SU-DHL-6 (cell line): ENCODE data around the gene EN2.

Experiments used
- H2AFZ ChIP-seq: fragments of 200-600 bp; sonication (generic); 2 replicates; pipeline ENCODE4 v1.6.1; 2014; ENCODE audit warnings: low read depth, mild to moderate bottlenecking, moderate library complexity, mixed read lengths, antibody characterized with exemption, low read length; ENCODE audit not compliant: severe bottlenecking
- H3F3A ChIP-seq: fragments of 200-600 bp; shearing (Covaris generic); 2 replicates; pipeline ENCODE4 v1.6.0; 2016; ENCODE audit warnings: antibody characterized with exemption, mild to moderate bottlenecking; ENCODE audit not compliant: insufficient read depth
- H3K27ac ChIP-seq: fragments of 200-600 bp; sonication (generic); 2 replicates; pipeline ENCODE4 v1.5.1; 2016; ENCODE audit warnings: low read depth, mild to moderate bottlenecking, low read length, moderate library complexity, mixed read lengths
- H3K27me3 ChIP-seq: fragments of 200-600 bp; sonication (generic), shearing (Covaris generic); 2 replicates; pipeline ENCODE4 v1.6.0; 2014; ENCODE audit warnings: mild to moderate bottlenecking, low read length
- H3K36me3 ChIP-seq: fragments of 200-600 bp; sonication (generic); 2 replicates; pipeline ENCODE4 v1.6.1; 2014; ENCODE audit warnings: mild to moderate bottlenecking, low read length, mixed read lengths
- H3K4me2 ChIP-seq: fragments of 300-600, 200-600 bp; shearing (Covaris generic), sonication (generic); 2 replicates; pipeline ENCODE4 v1.6.0; 2014; ENCODE audit warnings: low read length, low read depth, mild to moderate bottlenecking; ENCODE audit not compliant: poor library complexity, severe bottlenecking
- H3K4me3 ChIP-seq: fragments of 200-600 bp; sonication (generic); 2 replicates; pipeline ENCODE4 v1.5.1; 2014; ENCODE audit warnings: antibody characterized with exemption, low read length, mild to moderate bottlenecking, mixed read lengths; ENCODE audit not compliant: insufficient read depth, poor library complexity, severe bottlenecking
- H3K79me2 ChIP-seq: fragments of 200-600 bp; sonication (generic); 2 replicates; pipeline ENCODE4 v1.6.1; 2014; ENCODE audit warnings: mild to moderate bottlenecking, low read length, moderate library complexity; ENCODE audit not compliant: insufficient read depth
- H3K9ac ChIP-seq: fragments of 200-600 bp; sonication (generic); 2 replicates; pipeline ENCODE4 v1.7.0; 2014; ENCODE audit warnings: mild to moderate bottlenecking, low read length
- H3K9me2 ChIP-seq: fragments of 200-600 bp; sonication (generic); replicated peaks from 2 replicates; pipeline ENCODE4 v1.6.1; 2014; ENCODE audit warnings: low read length; ENCODE audit not compliant: insufficient read depth
- H3K9me3 ChIP-seq: fragments of 200-600 bp; sonication (generic); 2 replicates; pipeline ENCODE4 v1.6.1; 2014; ENCODE audit warnings: low read length, mixed read lengths; ENCODE audit not compliant: insufficient read depth
- H4K20me1 ChIP-seq: fragments of 200-600 bp; sonication (generic); 2 replicates; pipeline ENCODE4 v1.6.1; 2014; ENCODE audit warnings: low read depth, mild to moderate bottlenecking, antibody characterized with exemption, low read length, moderate library complexity, mixed read lengths
- EZH2phosphoT487 ChIP-seq: fragments of 200-600 bp; sonication (generic), shearing (Covaris generic); conservative IDR thresholded peaks from 2 replicates; pipeline ENCODE4 v1.6.1; 2018; ENCODE audit warnings: mild to moderate bottlenecking, antibody characterized with exemption, low read length, moderate library complexity, mixed read lengths
- TF ChIP-seq, protein P1 (sequence below): fragments of 200-600 bp; sonication (generic); IDR thresholded peaks from one replicate; pipeline ENCODE4 v1.5.1; 2017; ENCODE audit warnings: antibody characterized with exemption, mild to moderate bottlenecking, low read length, moderate library complexity; ENCODE audit not compliant: insufficient read depth, poor library complexity, severe bottlenecking

Gene EN2

GRCh38 chr7:155462163-155462735 is 4.3 kb downstream of the EN2 start:
- Histone ChIP-seq H3K36me3 (no peaks in the 10 kb centered on the region), H3K27me3 (no peaks in the 10 kb centered on the region), H3K4me3 (no peak overlapping the region), H3F3A (no peaks in the 10 kb centered on the region), H3K4me2 (no peak overlapping the region), H3K9me3 (no peaks in the 10 kb centered on the region), H2AFZ (no peak overlapping the region), H3K9me2 (no peaks in the 10 kb centered on the region), H3K27ac (no peak overlapping the region), H3K79me2 (no peaks in the 10 kb centered on the region), H4K20me1 (no peaks in the 10 kb centered on the region), H3K9ac (no peak overlapping the region)
- TF ChIP-seq, protein P1, sequence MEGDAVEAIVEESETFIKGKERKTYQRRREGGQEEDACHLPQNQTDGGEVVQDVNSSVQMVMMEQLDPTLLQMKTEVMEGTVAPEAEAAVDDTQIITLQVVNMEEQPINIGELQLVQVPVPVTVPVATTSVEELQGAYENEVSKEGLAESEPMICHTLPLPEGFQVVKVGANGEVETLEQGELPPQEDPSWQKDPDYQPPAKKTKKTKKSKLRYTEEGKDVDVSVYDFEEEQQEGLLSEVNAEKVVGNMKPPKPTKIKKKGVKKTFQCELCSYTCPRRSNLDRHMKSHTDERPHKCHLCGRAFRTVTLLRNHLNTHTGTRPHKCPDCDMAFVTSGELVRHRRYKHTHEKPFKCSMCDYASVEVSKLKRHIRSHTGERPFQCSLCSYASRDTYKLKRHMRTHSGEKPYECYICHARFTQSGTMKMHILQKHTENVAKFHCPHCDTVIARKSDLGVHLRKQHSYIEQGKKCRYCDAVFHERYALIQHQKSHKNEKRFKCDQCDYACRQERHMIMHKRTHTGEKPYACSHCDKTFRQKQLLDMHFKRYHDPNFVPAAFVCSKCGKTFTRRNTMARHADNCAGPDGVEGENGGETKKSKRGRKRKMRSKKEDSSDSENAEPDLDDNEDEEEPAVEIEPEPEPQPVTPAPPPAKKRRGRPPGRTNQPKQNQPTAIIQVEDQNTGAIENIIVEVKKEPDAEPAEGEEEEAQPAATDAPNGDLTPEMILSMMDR = no peak
- no peak for TF ChIP-seq EZH2phosphoT487

DNA sequence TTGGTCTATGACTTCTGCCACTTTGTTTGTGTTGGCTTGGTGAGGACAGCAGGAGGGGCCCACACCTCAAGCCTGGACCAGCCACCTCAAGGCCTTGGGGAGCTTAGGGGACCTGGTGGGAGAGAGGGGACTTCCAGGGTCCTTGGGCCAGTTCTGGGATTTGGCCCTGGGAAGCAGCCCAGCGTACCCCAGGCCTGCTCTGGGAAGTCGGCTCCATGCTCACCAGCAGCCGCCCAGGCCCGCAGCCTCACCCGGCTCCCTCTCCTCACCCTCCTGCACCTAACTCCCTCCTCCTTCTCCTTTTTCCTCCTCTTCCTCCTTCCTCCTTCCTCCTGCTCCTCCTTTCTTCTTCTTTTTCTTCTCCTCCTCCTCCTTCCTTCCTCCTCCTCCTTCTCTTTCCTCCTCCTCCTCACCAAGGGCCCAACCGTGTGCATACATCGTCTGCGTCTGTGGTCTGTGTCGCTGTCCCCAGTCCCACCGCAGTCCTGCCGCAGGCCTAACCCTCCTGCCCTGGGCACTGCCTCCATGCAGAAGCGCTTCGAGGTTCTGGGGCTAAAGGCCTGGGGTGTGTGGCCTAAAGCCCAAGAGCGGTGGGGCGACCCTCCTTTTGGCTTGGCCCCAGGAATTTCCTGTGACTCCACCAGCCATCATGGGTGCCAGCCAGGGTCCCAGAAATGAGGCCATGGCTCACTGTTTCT is 5.3 kb downstream of the EN2 start:
- Histone ChIP-seq H3K79me2 (no peaks in the 10 kb centered on the region), H4K20me1 (no peaks in the 10 kb centered on the region), H3K4me2 (no peak overlapping the region), H3K9ac (no peak overlapping the region), H2AFZ (no peak overlapping the region), H3K27me3 (no peaks in the 10 kb centered on the region), H3K4me3 (no peak overlapping the region), H3K27ac (no peak overlapping the region), H3K36me3 (no peaks in the 10 kb centered on the region), H3K9me2 (no peaks in the 10 kb centered on the region), H3K9me3 (no peaks in the 10 kb centered on the region), H3F3A (no peaks in the 10 kb centered on the region)
- no peak for TF ChIP-seq EZH2phosphoT487
- TF ChIP-seq, protein P1 = no peak

DNA sequence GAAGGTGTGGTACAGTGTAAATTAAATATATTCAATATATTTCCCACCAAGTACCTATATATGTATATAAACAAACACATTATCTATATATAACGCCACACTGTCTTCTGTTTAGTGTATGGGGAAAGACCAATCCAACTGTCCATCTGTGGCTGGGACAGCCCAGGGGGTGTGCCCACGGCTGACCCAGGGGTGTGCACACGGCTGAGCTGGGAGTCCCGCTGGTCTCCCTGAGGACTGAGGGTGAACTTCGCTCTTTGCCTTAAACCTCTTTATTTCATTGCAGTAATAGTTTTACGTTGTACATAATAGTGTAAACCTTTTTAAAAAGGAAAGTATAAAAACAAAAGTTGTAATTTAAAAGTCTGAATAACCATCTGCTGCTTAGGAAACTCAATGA is 6.3 kb downstream of the EN2 start:
- Histone ChIP-seq H3K27me3 (no peaks in the 10 kb centered on the region), H3K79me2 (no peaks in the 10 kb centered on the region), H3F3A (no peaks in the 10 kb centered on the region), H3K9ac (no peak overlapping the region), H3K36me3 (no peaks in the 10 kb centered on the region), H3K4me2 (no peak overlapping the region), H3K4me3 (no peak overlapping the region), H4K20me1 (no peaks in the 10 kb centered on the region), H3K27ac (no peak overlapping the region), H3K9me2 (no peaks in the 10 kb centered on the region), H3K9me3 (no peaks in the 10 kb centered on the region), H2AFZ (no peak overlapping the region)
- TF ChIP-seq, protein P1 = no peak
- no peak for TF ChIP-seq EZH2phosphoT487
